H1 (cell line): ENCODE measurements around the gene CALCOCO2. TPM values are rescaled to one million over a fixed set of nuclear protein-coding genes. Genes with fewer than 3 reads are reported as not detected.

Source experiments
- ATF2 ChIP-seq: IDR thresholded peaks from 2 replicates; pipeline ENCODE4 v1.6.1; 2012; ENCODE audit warnings: low read length, inconsistent platforms
- GABPA ChIP-seq: IDR thresholded peaks from 2 replicates; pipeline ENCODE4 v1.6.1; 2011; ENCODE audit warnings: mild to moderate bottlenecking, low read length, moderate library complexity, borderline replicate concordance; ENCODE audit not compliant: insufficient read depth
- POLR2AphosphoS5 ChIP-seq: IDR thresholded peaks from 2 replicates; pipeline ENCODE4 v1.6.1; 2011; ENCODE audit warnings: low read depth, low read length
- RFX5 ChIP-seq: IDR thresholded peaks from 2 replicates; pipeline ENCODE4 v1.6.1; 2011; ENCODE audit warnings: low read depth, low read length, improper control_type of control experiment, borderline replicate concordance
- SAP30 ChIP-seq: fragments of 300-600 bp; sonication (generic); IDR thresholded peaks from 2 replicates; pipeline ENCODE4 v1.7.1; 2012; ENCODE audit warnings: low read length, moderate library complexity, mild to moderate bottlenecking, inconsistent platforms; ENCODE audit not compliant: insufficient read depth, insufficient replicate concordance
- SIRT6 ChIP-seq: IDR thresholded peaks from one replicate; pipeline ENCODE4 v1.7.1; 2012; ENCODE audit warnings: low read length, inconsistent platforms
- TAF1 ChIP-seq: IDR thresholded peaks from 2 replicates; pipeline ENCODE4 v1.6.1; 2011; ENCODE audit warnings: mild to moderate bottlenecking, low read depth, low read length
- polyA plus RNA-seq, 7 experiments: library from polyadenylated mRNA; depleted of rRNA in 3 of 7; stranded (reverse) in 5 of 7; unstranded in 2 of 7; fragments of >200 nt in 5 of 7; fragments of 200-250 nt in 2 of 7; gene quantifications; 1 replicate in 5 of 7; 2 replicates in 1 of 7; 4 replicates in 1 of 7; pipeline versions ENCODE4 v1.2.1 to v1.2.3, GENCODE V29; 2011 to 2013; ENCODE audit warnings: missing spikeins in 2 of 7, mixed read lengths in 2 of 7
- total RNA-seq: library from RNA; stranded (reverse); fragmentation: NEBNext Ultra II Directional; extraction: Animal tissue kit (Norgen Biotek cat#: 25700); gene quantifications from 2 replicates; pipeline ENCODE4 v1.2.1, GENCODE V29; 2021

The CALCOCO2 gene
- total and polyA plus RNA-seq, 2 of the 8 experiments (the other 6 are each of a cell fraction or from before 2014, with no cell fraction given), result 12.1 to 31.8 TPM

DNA sequence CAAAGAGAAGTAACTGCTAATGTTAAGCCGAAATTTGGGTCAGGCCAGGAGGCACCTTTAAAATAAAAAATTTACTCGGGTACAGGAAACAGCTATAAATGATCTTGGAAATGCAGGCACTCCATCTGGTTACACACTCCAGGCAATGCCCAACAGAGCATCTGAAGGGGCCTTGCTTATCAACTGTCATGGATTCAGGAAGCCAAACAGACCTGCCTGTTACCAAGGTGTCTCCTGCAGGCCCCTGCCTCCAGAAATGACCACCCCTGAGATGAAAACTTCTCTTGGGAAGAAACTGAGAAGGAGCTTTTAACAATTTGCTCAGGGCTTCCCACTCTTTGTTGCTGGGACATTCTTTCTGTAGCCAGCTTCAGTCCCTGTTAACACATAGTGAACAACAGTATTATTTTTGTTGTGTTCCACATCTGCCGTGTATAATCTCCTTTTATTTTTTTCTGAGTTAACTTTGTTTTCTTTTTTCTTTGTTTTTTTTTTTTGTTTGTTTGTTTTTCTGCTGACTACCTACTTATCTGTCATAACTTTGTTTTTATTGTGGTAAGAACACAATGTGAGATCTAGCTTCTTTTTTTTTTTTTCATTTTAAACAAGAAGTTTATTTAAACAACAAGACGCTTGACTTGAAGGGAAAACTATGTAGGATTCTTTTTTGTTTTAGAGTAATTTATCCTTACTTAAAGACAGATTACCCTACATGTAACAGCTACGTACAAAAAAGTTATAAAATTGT lies 43.0 kb downstream of the CALCOCO2 start (continued):
- TF ChIP-seq SAP30 (no peak), ATF2 (no peak), POLR2AphosphoS5 (no peak), SIRT6 (no peak), TAF1 (no peak), RFX5 (no peak), GABPA (no peak)
